Mononuclear cell (primary cell): ENCODE results near the gene GRID2IP. TPM values are rescaled to one million over a fixed set of nuclear protein-coding genes. Genes with fewer than 3 reads are reported as not detected.
"Not testable (repeated sequence)": the region's sequence is repeated elsewhere in the genome, so short reads cannot be mapped to it uniquely, and the experiment has no call there.

Experiments
- H3K27me3 ChIP-seq: 2 replicates; pipeline ENCODE4 v1.6.0; 2011; ENCODE audit warnings: low read length, control low read depth; ENCODE audit not compliant: insufficient read depth
- H3K4me1 ChIP-seq: 2 replicates; pipeline ENCODE4 v1.5.1; 2011; ENCODE audit warnings: mild to moderate bottlenecking, low read length, control low read depth; ENCODE audit not compliant: insufficient read depth
- H3K4me3 ChIP-seq: 2 replicates; pipeline ENCODE4 v1.5.1; 2011; ENCODE audit warnings: mild to moderate bottlenecking, low read length, moderate library complexity
- H3K9me3 ChIP-seq: 2 replicates; pipeline ENCODE4 v1.5.1; 2011; ENCODE audit warnings: low read depth, mild to moderate bottlenecking, control low read depth, low read length
- total RNA-seq: library from RNA; depleted of rRNA; stranded (reverse); fragments of >200 nt; gene quantifications from one replicate; pipeline ENCODE4 v1.2.3, GENCODE V29; 2012

The GRID2IP gene
- total RNA-seq, 1 donor: 0.21 TPM

GRCh38 chr7:6491194-6491593 lies 60.1 kb downstream of the GRID2IP start:
- H3K27me3 ChIP-seq: no peaks in the 10 kb centered on the region
- H3K4me1 ChIP-seq: no peaks in the 10 kb centered on the region
- H3K4me3 ChIP-seq: no peak overlapping the region

GRCh38 chr7:6489612-6490011 lies 61.6 kb downstream of the GRID2IP start:
- Histone ChIP-seq H3K27me3 (no peaks in the 10 kb centered on the region), H3K9me3 (no peaks in the 10 kb centered on the region), H3K4me1 (peaks cover 2% of the 10 kb centered on the region), H3K4me3 (no peak overlapping the region)

More at GRCh38 chr7:6491194-6491593, 60.1 kb downstream of the GRID2IP start:
- no peaks in the 10 kb centered on the region for H3K9me3 ChIP-seq

GRCh38 chr7:6487184-6487545 lies 64.1 kb downstream of the GRID2IP start:
- H3K9me3 ChIP-seq: no peaks in the 10 kb centered on the region
- peaks cover 19% of the 10 kb centered on the region for H3K4me1 ChIP-seq
- H3K27me3 ChIP-seq: no peaks in the 10 kb centered on the region
- no peak overlapping the region for H3K4me3 ChIP-seq

- no peaks in the 10 kb centered on the region for H3K27me3 ChIP-seq
- peaks cover 22% of the 10 kb centered on the region for H3K4me1 ChIP-seq
- no peak overlapping the region for H3K4me3 ChIP-seq
Observed at GRCh38 chr7:6486438-6487183, 64.7 kb downstream of the GRID2IP start.

GRCh38 chr7:6482743-6483119 lies 68.5 kb downstream of the GRID2IP start:
- Histone ChIP-seq H3K4me3 (peak overlapping the region; percentile 78), H3K9me3 (no peaks in the 10 kb centered on the region), H3K27me3 (no peaks in the 10 kb centered on the region), H3K4me1 (peaks cover 52% of the 10 kb centered on the region)

More at GRCh38 chr7:6486438-6487183, 64.7 kb downstream of the GRID2IP start:
- no peaks in the 10 kb centered on the region for H3K9me3 ChIP-seq

- peaks cover 54% of the 10 kb centered on the region for H3K4me1 ChIP-seq
- no peaks in the 10 kb centered on the region for H3K27me3 ChIP-seq
- H3K9me3 ChIP-seq: no peaks in the 10 kb centered on the region
- no peak overlapping the region for H3K4me3 ChIP-seq
Observed at GRCh38 chr7:6482307-6482706, 69.0 kb downstream of the GRID2IP start.

- Histone ChIP-seq H3K4me1 (peaks cover 63% of the 10 kb centered on the region), H3K9me3 (no peaks in the 10 kb centered on the region), H3K4me3 (no peak overlapping the region), H3K27me3 (no peaks in the 10 kb centered on the region)
Observed at GRCh38 chr7:6481445-6481844, 69.8 kb downstream of the GRID2IP start.

- Histone ChIP-seq H3K4me1 (peaks cover 66% of the 10 kb centered on the region), H3K9me3 (no peaks in the 10 kb centered on the region), H3K4me3 (no peak overlapping the region), H3K27me3 (no peaks in the 10 kb centered on the region)
Observed at GRCh38 chr7:6480323-6480660, 71.0 kb downstream of the GRID2IP start.

GRCh38 chr7:6479067-6479466 lies 72.2 kb downstream of the GRID2IP start:
- peaks cover 59% of the 10 kb centered on the region for H3K4me1 ChIP-seq
- H3K4me3 ChIP-seq: no peak overlapping the region
- H3K9me3 ChIP-seq: no peaks in the 10 kb centered on the region
- H3K27me3 ChIP-seq: no peaks in the 10 kb centered on the region

GRCh38 chr7:6478186-6478585 lies 73.1 kb downstream of the GRID2IP start:
- H3K4me3 ChIP-seq: no peak overlapping the region
- H3K27me3 ChIP-seq: no peaks in the 10 kb centered on the region
- H3K9me3 ChIP-seq: no peaks in the 10 kb centered on the region
- H3K4me1 ChIP-seq: peaks cover 58% of the 10 kb centered on the region

- Histone ChIP-seq H3K9me3 (no peaks in the 10 kb centered on the region), H3K4me3 (no peak overlapping the region), H3K27me3 (no peaks in the 10 kb centered on the region), H3K4me1 (peaks cover 49% of the 10 kb centered on the region)
Observed at GRCh38 chr7:6477318-6477660, 74.0 kb downstream of the GRID2IP start.

GRCh38 chr7:6476596-6477317 lies 74.5 kb downstream of the GRID2IP start:
- Histone ChIP-seq H3K4me1 (peaks cover 46% of the 10 kb centered on the region), H3K9me3 (no peaks in the 10 kb centered on the region), H3K4me3 (no peak overlapping the region), H3K27me3 (no peaks in the 10 kb centered on the region)

- H3K9me3 ChIP-seq: no peaks in the 10 kb centered on the region
- peaks cover 38% of the 10 kb centered on the region for H3K4me1 ChIP-seq
Observed at GRCh38 chr7:6475433-6476186, 75.7 kb downstream of the GRID2IP start.

GRCh38 chr7:6465862-6466261 lies 85.4 kb downstream of the GRID2IP start:
- H3K27me3 ChIP-seq: no peaks in the 10 kb centered on the region
- no peaks in the 10 kb centered on the region for H3K9me3 ChIP-seq
- no peaks in the 10 kb centered on the region for H3K4me1 ChIP-seq
- no peak overlapping the region for H3K4me3 ChIP-seq

More at GRCh38 chr7:6475433-6476186, 75.7 kb downstream of the GRID2IP start:
- H3K27me3 ChIP-seq: no peaks in the 10 kb centered on the region
- no peak overlapping the region for H3K4me3 ChIP-seq

- not testable (repeated sequence) for H3K4me1 ChIP-seq, H3K27me3 ChIP-seq, H3K9me3 ChIP-seq, H3K4me3 ChIP-seq
Observed at GRCh38 chr7:6463609-6464008, 87.7 kb downstream of the GRID2IP start.
